Retina (tissue), 1 donor: ENCODE results near the gene CACHD1.
"Not testable (repeated sequence)": the region's sequence is repeated elsewhere in the genome, so short reads cannot be mapped to it uniquely, and the experiment has no call there.

ENCODE experiments used
- DNase-seq: peaks from one replicate; pipeline ENCODE4 v3.0.0-alpha.2; 2016

The CACHD1 gene

DNA sequence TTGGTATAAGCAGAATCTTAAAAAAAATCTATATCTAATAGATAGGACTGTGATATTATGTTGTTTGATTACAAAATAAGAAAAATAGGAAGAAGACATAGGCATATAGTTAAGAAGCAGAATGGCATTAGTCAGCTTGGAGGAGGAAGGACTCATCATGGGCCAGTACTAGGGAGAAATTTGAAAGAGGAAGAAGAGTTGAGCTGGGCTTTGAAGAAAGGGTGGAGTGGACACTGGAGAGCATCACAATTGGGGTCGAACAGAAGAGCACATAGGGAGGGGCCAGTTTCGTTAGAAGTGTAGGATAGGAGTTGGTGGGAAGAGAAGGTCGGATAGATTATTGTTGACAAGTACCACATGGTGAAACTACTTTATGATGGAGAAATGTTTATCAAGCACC lies 129.3 kb downstream of the CACHD1 start:
- no peak for DNase-seq

DNA sequence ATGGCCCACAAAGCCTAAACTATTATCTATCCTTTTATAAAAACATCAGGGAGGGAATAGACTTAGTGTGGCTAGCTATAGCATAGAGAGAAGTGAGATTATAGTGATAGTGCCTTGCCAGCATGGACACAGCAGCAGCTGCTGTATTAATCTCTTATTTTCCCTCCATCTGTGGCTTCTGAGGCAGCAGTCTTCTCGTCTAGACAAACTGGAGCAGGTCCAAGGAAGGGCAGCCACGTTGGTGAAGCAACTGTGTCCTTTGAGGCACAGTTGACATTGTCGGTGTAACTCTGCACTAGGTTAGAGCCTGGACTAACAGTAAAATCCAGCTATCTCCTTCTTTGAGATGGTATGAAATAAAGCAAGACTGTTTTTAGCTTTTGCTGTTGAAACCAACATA lies 131.3 kb downstream of the CACHD1 start:
- DNase-seq = no peak

DNA sequence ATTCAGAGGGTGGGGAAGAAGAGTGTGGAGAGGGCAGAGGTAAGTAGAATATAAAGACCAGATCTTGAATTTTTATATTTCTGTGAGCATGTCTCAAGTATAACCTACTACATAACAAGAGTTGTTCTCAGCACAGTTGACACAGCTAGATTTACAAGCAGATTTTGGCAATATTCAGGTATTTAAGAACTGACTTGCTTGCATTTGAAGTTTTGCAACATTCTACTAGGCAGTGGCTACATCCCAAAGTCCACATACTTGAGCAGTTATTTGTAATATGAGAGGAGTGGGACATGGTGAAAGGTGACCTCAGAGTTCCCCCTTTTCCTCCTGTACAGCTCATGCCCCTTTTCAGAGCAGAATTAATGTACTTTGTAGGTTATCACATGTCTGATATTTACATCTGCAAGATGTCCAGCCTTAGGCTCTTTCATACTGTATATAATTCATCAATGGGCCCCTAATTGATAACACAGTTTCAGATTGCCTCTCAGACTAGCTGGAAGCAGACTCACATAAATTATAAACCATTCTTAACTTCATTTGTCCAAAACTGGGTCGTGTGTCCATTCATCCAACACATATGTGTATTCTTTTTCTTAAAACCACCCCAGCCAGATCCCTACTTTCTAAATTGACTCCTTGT lies 138.2 kb downstream of the CACHD1 start:
- DNase-seq = no peak

DNA sequence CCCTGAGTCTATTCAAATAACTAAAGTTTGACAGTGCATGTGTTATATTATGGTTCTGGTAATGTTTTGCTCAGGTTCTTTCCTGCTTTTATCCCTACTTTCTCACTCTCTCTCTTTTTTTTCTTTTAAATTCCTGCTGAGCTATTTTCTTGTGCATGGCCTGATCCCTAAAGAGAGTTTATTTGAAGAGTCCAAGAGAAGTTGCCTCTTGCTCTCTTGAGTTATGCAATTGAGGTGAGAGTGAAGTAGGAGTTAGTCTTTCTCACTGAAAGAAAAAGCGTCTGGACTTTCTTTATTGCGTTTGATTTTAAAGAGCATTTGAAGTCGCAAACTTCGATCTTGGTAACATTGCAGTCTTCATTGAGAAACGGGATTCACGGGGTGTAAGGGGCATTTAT lies 138.7 kb downstream of the CACHD1 start:
- DNase-seq = no peak

DNA sequence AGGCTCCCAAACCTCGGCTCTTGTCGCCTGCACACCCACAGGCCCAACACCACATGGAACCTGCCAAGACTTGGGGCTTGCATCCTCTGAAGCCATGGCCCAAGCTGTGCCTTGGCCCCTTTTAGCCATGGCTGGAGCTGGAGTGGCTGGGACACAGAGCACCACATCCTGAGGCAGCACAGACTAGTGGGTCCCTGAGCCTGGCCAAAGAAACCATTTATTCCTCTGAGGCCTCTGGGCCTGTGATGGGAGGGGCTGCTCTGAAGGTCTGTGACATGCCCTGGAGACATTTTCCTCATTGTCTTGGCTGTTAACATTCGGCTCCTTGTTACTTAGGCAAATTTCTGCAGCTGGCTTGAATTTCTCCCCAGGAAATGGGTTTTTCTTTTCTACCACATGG lies 141.0 kb downstream of the CACHD1 start:
- not testable (repeated sequence) for DNase-seq

DNA sequence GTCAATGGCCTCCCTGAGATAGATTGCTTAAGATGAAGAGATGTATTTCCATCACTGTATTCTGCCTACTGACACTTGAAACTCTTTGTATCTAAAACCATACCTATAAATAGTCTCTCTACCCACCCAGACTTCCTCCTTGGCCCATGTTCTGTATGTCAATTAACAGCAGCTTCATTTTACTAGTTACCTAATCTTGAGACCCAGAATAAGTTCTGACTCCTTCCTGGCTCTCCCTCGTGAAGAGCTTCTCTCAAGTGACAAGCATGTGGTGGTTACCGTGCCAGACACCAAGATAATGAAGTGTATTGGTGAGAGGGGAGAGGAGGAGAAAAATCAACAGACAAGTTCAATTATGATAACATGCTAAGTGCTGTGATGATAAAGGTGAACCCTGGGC lies 146.1 kb downstream of the CACHD1 start:
- DNase-seq = no peak

DNA sequence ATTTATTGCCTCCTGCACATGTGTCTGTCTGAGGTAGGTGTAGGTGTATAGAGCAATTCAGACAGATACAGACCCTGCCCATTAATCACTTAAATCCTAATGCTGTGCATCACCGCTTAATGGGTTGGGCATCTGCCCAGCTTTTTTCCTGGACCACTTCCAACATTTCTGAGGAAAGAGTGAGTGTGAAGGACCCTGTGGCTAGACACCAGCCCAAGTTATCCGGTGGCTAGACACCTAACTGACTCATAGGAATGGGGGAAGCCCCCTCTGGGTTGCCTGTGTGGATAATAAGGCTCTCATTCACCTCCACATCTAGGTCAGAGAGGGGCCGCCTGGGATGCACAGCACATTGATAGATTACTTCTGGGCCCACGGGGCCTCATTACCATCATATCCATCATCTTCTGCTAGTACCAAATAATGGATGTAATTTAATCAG lies 153.8 kb downstream of the CACHD1 start:
- peak; percentile 12 for DNase-seq

DNA sequence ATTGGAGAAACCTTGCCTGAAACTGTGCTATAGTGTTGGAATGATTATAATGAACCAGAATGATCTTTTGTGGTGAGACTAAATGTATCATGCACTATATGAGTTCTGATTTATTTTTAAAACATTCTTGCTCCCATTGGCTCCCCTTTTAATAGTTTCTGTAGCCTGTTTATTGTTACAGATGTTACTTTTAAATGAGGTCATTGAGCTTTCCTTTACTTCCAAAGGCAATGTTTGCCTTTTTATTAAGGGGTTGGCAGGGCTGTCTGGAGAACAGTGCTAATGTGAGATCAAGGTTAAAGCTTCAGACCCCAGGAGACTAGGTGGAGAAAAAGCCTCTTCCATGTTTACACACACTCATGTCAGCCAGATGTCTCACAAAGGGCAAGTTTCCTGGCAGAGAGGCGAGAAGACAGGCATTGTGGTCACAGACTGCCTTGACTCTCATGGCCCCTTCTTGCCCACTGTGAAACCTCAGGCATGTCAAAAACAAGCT lies 154.3 kb downstream of the CACHD1 start:
- peak; percentile 51 for DNase-seq

DNA sequence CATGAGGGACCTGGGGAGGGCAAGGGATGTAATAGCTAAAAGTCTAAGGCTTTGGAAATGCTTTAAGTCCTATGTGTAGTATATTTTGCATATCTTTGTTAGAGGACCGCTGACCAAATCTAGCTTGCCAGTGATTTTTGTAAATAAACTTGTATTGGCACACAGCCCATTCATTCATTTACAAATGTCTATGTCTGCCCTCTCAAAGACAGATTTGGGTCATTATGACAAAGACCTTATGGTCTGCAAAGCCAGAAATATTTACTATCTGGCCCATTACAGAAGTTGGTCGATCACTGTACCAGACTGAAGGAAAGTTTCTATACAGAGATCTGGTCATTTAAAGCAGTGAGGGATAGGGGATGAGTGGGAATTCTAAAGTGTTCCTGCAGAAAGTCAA lies 154.9 kb downstream of the CACHD1 start:
- no peak for DNase-seq

DNA sequence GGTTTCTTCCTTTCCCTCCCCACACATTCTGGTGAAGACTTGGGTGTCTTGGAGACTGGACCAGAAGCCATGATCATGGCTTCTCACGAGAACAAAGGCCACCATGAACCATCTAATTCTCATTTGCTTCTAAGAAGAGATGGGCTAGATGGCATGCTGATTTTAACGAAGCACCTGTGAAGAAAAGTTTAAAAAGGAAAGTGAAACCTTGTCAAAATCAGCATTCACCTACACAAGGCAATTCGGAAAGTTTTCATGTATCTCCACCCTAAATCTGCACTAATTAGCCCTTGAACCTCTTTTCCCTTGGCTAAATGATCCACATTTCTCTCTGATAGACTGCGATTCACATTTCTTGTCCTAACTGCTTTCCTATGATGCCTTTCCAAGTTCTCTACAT lies 160.7 kb downstream of the CACHD1 start:
- no peak for DNase-seq

DNA sequence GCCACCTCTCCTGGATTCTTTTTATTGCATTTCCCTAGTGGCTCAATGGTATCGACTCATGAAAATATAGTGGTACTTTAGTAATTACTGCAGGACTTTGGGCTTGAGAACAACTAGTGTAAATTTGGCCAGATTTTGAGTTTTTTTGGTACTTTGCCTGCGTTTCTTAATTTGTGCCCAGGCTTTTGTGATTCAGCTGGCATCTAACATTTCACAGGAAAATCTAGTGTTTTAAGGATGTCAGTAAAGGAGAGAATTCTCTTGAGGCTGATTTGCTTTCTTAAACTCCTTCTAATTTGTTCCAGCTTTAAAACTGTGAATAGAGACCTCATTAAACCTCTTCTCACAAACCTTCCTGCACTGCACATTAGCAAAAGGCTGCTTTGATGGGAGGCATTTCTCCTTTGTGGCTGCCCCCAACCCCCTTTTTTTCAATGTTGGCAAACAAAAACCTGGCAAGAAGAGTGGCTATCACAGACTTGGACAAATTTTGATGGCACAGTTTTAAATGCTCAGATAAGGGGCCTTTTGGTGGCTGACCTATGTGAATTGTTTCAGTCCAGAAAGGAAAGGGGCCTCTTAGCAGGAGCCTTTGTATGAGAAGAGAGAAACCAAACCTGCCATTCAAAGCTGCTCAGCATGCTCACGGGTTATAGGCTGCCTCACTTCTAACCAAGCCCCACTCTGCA lies 161.6 kb downstream of the CACHD1 start:
- DNase-seq = peak; percentile 56

DNA sequence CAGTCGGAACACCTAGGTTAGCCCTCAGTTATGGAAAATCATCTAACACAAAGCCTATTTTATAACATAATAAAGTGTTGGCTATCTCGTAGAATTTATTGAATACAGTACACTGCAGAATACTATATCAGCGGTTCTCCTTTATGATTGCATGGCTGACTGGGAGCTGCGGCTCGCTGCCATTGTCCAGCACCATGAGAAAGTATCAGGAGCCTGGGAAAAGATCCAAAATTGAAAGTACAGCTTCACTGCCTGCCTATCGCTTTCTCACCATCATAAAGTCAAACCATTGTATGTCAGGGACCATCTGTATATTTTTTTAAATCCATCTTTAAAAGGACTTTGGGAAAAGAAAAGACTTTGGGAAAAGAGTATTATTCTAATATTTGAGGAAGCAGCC lies 163.0 kb downstream of the CACHD1 start:
- no peak for DNase-seq

DNA sequence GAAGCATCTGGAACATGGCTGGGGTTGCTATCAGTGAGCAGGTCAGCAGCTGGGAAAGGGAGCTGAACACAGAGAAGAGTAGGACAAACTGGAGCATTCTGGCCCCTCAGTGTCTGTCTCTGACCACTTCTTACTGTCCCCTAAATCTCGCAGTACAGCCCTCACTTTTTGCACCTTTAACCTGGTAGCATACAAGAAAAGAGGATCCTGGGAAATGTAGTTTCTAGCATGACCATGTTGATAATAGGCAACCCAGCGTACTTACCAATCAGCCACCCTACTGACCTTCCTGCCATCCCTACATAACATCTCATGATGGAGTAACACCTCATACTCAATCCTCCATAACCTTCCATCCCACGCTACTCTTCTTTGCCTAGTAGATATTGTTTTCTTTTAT lies 175.8 kb downstream of the CACHD1 start:
- no peak for DNase-seq

DNA sequence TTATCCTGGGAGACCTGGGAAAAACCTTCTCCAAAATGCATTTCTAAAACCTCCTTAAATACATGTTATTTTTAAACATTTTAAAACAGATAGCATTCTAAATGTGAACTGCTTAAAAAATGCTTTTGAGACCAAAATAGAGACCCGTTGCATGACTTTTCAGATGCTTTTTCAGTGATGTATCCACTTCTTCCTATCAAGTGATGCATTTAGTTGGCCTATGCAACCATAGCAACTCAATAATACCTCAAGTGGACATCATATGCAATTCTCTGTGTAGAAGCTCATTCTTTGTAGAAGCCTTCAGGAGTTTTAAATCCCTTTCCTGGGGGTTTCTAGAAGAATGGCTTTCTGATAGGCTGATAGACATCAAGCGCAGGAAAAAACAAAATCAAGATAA lies 180.5 kb downstream of the CACHD1 start:
- no peak for DNase-seq

DNA sequence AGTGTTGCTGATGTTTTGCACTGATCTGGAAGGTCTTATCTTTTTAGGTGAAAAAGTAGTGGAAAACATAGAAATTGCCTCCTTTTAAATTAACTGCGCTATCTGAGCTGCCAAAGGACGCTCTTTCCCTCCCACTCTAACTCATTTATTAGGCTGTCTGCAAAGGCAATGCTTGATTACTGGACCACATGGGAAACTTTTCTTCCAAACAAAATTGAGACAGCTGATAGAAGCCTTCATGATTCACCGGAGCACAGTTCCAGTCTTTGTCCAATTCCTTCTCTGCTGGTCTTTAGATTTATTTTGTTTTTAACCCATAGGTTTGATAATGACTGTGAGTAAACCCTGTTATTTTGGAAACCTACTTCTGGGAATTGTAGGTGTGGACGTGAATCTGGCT lies 181.9 kb downstream of the CACHD1 start:
- DNase-seq = no peak

DNA sequence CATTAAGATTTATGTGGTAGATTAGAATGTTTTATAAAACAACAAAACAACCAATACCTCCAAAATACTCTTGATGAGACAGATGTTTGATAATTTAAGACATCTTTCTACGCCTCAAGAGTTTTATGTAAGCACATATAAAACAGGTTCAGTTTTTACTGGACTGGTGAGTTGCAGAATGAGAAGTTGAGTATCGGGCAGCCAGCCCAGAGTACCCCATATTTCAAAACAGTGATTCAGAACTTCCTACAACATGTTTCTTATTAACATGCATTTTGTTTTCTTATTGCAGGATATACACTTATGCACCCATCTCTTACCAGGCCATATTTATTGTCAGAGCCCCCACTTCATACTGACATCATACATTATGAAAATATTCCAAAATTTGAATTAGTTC lies 183.5 kb downstream of the CACHD1 start:
- no peak for DNase-seq

DNA sequence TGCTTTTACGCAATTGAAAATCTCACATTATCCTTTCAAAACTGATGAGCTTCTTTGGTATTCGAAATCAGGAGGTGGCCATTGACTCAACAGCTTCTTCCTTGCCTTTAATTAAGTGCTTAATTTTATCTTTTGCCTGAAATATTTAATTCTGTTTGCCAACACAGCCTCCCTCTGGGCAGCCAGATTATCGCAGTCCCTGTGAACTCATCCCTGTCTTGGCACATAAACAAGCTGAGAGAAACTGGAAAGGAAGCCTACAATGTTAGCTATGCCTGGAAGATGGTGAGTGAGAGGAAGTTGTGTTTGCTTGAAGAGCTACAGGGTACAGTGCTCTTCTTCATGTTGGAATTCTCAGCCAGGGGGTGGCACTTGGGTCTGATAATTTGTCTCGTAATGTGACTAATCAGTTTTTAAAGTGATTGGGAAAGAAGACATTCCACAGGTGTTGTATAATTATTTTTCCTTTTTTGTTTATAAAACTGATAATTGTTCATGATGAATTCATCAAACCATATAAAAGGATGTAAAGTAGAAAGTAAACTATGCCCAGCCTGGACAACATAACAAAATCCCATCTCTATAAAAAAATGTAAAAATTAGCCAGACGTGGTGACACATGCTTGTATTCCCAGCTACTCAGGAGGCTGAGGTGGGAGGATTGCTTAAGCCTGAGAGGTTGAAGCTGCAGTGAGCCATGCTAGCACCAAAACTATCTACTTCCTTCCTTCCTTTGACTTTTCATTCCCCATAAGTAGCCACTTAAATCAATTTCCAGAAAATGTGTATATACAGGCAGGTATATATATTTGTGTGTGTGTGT lies 184.8 kb downstream of the CACHD1 start:
- DNase-seq = no peak

DNA sequence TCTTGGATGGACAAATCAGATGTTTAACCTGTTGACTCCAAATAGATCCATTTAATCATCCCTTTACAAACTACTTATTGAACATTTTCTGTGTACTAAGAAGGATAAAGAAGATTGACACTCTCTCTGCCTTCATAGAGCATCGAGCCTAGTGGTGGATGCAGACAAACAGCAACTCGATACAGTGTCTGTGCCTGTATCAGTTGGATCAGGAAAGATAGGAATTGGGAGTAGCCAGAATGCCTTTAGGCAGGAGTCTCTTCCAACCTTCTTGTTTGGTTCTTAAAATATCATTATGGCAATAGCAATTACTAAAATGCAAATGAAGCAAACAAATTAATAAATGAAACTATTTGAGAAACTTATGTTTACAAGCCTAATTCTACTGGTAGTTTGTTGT lies 185.9 kb downstream of the CACHD1 start:
- no peak for DNase-seq

DNA sequence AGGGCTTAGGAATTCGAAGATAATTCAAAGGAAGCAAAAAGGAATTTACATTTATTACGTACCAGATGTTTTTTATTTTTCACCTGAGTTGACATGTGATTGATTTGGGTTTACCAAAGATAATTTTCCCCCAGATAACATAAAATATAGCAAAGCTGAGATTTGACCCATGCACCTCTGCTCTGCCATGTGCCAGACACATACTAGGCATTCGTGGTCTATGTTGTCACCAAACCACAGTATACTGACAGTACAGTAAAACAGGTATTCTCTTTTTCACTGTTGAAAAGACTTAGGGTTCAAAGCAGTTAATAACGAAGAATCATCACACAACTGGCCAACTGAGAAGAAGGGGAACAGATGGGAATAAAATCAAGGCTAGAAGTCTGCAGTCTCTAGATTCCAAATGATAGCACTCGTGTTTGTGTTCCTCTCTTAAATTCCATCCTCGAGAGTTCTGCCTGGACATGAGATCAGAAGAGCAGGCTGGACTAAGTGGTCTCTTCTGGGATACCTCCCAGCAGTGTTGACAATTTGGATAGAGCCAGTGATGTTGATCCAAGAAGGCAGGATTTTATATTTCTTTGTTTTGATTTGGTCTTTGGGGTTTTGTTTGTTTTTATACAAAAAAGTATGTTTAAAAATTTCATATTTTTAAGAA lies 189.7 kb downstream of the CACHD1 start:
- no peak for DNase-seq

DNA sequence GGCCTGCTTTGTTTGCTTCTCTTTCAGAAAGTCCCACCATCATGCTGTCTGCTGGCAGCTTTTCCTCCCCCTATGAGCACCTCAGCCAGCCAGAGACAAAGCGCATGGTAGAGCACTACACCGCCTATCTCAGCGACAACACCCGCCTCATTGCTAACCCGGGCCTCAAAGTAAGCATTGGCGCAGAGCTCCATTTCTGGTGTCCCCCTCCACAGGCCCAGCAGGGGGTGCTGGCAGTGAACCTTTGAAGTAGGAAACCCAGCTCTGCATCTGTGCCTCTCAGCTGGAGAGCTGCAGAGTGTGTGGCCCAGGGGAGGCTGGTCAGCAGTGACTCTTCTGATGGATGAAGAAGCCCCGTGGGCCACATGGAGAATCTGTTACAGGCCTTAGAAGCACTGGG lies 193.7 kb downstream of the CACHD1 start:
- no peak for DNase-seq

DNA sequence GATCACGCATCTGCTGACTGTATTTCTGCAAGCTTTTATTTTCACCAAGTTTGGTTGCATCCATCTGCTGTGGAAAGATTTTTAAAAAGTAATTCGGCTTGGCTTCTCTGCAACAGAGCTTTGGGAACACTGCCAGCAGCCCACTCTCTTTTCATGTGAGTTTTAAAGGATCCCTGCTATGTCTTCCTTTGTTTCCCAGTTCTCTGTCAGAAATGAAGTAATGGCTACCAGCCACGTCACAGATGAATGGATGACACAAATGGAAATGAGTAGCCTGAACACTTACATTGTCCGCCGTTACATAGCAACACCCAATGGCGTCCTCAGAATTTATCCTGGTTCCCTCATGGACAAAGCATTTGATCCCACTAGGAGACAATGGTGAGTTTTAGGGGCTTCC lies 194.4 kb downstream of the CACHD1 start:
- DNase-seq = no peak

DNA sequence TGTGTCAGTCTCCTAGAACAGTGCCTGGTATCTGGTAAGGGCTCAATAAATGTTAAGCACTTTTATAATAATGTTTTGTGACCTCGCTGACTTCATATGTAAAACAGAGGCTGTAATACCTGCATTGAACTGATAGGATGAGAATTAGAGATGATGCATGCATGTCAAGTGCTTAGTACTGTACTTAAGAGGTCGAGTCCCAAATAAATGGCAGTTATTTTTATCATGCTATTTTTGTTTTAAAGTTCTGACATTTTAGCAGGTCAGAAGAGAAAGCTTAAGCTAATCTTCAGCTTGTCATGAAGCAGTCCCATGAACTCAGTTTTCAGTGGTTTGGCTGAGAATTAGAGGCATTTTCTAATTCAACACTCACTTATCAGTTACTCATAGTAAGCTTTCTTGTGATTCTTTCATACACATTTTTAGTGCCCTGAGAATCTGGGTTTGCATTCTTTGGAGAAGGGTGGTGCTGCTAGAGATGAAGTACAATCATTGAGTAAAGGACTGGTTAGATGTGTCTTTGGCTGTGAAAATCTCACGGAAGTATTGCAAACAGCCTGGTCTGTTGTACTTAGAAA lies 199.3 kb downstream of the CACHD1 start:
- DNase-seq = no peak
